ENCODE results near the gene SRP14.
"Not testable (repeated sequence)": the region's sequence is repeated elsewhere in the genome, so short reads cannot be mapped to it uniquely, and the experiment has no call there.

The SRP14 gene

GRCh38 chr15:40016224-40016865, 22.6 kb downstream of the SRP14 start:
- no peak for DNase-seq

GRCh38 chr15:40014390-40014789, 24.6 kb downstream of the SRP14 start:
- DNase-seq = no peak

- DNase-seq = not testable (repeated sequence)
Observed at GRCh38 chr15:40013372-40013771, 25.6 kb downstream of the SRP14 start.

GRCh38 chr15:40011303-40011702, 27.7 kb downstream of the SRP14 start:
- no peak for DNase-seq

GRCh38 chr15:40010686-40011085, 28.3 kb downstream of the SRP14 start:
- DNase-seq = no peak

GRCh38 chr15:40008061-40008765, 30.8 kb downstream of the SRP14 start:
- no peak for DNase-seq

GRCh38 chr15:40006646-40007045, 32.3 kb downstream of the SRP14 start:
- DNase-seq = no peak

GRCh38 chr15:40006003-40006402, 33.0 kb downstream of the SRP14 start:
- no peak for DNase-seq

GRCh38 chr15:40003116-40003916, 35.7 kb downstream of the SRP14 start:
- DNase-seq = no peak

- DNase-seq = no peak
Observed at GRCh38 chr15:40002295-40002694, 36.7 kb downstream of the SRP14 start.

- DNase-seq = no peak
Observed at GRCh38 chr15:39999538-40000200, 39.3 kb downstream of the SRP14 start.

- no peak for DNase-seq
Observed at GRCh38 chr15:39998511-39999077, 40.4 kb downstream of the SRP14 start.

GRCh38 chr15:39997639-39998038, 41.3 kb downstream of the SRP14 start:
- DNase-seq = no peak

- DNase-seq = no peak
Observed at GRCh38 chr15:39997031-39997430, 42.0 kb downstream of the SRP14 start.

- not testable (repeated sequence) for DNase-seq
Observed at GRCh38 chr15:39996228-39996627, 42.8 kb downstream of the SRP14 start.

GRCh38 chr15:39992953-39993352, 46.0 kb downstream of the SRP14 start:
- not testable (repeated sequence) for DNase-seq

GRCh38 chr15:39990706-39991105, 48.3 kb downstream of the SRP14 start:
- DNase-seq = no peak

GRCh38 chr15:39987821-39988220, 51.2 kb downstream of the SRP14 start:
- no peak for DNase-seq

Data from CD4-positive, alpha-beta T cell treated with Interleukin-6 for 4 hours (primary cell).